Coronary artery (tissue), 2 donors: ENCODE results near the gene ACHE.

Source experiments
- DNase-seq: peaks from one replicate; pipeline ENCODE4 v3.0.0-alpha.2; 2017; ENCODE audit warnings: low spot score
- H3K27ac ChIP-seq, 2 donors: fragments of 200-600 bp; sonication (generic); one replicate each; pipeline ENCODE4 v1.5.1; 2016 to 2019
- H3K4me3 ChIP-seq: fragments of 200-600 bp; sonication (generic); 2 replicates; pipeline ENCODE4 v1.5.1; 2016; ENCODE audit warnings: mild to moderate bottlenecking, moderate library complexity
- TF ChIP-seq, protein P1 (sequence below): fragments of 200-600 bp; sonication (generic); IDR thresholded peaks from one replicate; pipeline ENCODE4 v1.5.1; 2019; ENCODE audit warnings: antibody characterized with exemption

The ACHE gene

DNA sequence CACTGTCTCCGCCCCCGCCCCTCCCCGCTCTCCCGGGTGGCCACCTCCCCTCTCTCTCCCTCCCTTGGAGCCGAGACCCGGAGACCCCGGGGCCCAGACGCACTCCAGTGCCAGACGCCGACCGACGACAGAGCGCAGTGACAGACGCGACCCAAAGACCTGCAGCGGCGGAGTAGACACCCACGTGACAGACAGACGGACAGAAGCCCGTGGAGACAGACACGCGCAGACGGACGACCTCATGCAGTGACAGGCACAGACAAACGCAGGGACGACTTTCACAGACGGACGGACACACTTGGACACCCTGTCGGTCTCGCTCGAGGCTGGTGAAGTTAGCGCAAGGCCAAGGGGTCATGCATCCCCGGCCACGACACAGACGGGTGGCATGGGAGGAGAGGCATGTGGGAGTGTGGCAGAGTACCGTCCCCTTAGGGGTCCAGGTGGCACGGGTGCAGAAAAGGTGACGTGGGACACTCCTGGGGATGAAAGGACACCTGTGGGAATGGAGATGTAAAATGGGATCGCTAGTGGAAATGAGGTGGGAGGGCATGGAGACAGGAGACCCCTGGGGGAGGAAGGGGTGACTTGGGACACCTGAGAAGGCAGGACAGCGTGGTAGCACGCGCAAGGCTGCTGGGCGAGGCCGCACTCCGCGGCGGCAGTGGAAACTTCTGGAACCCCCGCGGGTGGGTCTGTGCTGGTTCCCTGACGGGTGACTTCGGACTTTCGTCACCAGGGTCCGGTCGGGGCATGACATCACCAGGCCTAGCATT, 456 bp upstream of the ACHE start:
- no peak for DNase-seq

DNA sequence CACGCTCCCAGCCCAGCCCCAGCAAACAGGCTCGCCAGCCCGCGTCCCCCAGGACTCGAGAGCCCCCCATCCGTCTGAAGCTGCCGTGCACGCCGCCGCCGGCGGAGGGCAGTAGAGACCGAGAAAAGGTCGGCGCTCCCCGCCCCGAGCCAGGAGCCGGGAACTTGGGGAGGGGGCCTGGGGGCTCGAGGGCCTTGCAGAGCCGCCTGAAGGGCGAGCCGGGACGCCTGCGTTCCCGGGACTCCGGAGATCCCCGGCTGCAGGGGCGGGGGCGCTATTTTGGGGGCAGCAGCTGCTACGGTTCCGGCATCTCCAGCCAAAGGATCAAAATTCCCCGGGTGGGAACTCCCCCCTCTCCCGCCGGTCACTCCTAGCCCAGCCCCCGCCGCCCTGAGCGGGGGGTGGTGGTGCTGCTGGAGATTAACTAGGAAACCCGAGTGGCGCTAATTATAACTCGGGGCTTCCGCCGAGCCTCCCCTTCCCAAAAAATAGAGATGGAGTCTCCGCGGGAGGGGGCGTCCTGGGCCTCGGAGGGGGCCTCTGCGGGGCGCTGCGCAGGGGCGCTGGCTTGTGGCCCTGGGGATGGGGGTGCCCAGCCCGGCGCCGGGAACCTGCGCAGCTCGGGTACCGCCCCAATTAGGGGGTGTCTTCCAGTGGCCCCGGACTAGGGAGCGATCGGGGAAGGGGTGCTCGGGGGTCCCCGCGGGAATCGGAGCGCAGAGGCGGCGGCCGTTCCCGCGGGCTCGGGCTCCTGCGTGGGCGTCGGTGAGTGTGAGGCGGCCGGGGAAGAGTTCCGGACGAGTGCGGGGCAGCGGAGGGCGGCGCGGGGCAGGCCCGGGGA, 608 bp downstream of the ACHE start:
- DNase-seq: no peak
- TF ChIP-seq, protein P1, sequence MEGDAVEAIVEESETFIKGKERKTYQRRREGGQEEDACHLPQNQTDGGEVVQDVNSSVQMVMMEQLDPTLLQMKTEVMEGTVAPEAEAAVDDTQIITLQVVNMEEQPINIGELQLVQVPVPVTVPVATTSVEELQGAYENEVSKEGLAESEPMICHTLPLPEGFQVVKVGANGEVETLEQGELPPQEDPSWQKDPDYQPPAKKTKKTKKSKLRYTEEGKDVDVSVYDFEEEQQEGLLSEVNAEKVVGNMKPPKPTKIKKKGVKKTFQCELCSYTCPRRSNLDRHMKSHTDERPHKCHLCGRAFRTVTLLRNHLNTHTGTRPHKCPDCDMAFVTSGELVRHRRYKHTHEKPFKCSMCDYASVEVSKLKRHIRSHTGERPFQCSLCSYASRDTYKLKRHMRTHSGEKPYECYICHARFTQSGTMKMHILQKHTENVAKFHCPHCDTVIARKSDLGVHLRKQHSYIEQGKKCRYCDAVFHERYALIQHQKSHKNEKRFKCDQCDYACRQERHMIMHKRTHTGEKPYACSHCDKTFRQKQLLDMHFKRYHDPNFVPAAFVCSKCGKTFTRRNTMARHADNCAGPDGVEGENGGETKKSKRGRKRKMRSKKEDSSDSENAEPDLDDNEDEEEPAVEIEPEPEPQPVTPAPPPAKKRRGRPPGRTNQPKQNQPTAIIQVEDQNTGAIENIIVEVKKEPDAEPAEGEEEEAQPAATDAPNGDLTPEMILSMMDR: peak; percentile 80
- peak overlapping the region in 1 of 2 donors; percentile 22 for H3K27ac ChIP-seq
- peak overlapping the region; percentile 70 for H3K4me3 ChIP-seq

More for the DNA sequence above, 456 bp upstream of the ACHE start:
- TF ChIP-seq, protein P1: no peak
- Histone ChIP-seq H3K27ac (peak overlapping the region in 1 of 2 donors; percentile 37), H3K4me3 (peak overlapping the region; percentile 70)

DNA sequence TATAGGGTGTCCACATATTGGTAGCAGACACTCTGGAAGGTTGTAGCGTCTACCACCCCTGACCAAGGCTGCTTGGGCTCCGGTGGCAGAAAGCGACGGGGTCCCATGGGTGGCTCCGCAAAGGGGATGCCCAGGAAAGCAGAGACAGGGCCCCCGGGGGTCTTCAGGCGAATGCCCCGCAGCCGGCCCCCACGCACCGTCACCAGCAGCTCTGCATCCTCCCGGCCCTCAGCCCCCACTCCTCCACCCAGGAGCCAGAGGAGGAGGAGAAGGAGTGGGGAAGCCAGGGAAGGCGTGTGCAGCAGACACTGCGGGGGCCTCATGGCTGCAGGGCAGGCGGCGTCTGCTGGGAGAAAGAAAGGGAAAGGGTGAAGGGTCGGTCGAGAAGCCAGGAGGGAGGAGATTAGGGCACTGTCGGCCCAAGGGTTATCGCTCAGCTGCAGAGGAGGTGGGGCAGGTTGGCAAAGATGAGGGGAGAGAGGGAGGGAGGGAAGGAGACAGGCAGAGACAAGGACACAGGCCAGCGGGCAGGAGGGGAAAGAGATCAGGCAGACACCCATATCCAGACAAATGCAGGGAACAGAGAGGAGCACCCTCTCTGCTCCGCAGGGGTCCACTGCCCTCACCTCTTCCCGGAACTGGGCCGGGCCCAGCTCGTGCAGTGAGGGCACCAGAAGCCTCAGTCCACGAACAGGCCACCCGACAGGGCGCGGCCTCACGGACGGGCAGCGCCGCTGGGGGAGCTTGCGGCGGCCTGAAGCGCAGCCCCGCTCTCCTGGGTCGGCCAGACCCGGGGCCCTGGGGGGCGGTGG, 1.6 kb downstream of the ACHE start:
- peak overlapping the region; percentile 70 for H3K4me3 ChIP-seq
- TF ChIP-seq, protein P1: no peak
- H3K27ac ChIP-seq: peak overlapping the region in 1 of 2 donors; percentile 22
- DNase-seq: no peak

DNA sequence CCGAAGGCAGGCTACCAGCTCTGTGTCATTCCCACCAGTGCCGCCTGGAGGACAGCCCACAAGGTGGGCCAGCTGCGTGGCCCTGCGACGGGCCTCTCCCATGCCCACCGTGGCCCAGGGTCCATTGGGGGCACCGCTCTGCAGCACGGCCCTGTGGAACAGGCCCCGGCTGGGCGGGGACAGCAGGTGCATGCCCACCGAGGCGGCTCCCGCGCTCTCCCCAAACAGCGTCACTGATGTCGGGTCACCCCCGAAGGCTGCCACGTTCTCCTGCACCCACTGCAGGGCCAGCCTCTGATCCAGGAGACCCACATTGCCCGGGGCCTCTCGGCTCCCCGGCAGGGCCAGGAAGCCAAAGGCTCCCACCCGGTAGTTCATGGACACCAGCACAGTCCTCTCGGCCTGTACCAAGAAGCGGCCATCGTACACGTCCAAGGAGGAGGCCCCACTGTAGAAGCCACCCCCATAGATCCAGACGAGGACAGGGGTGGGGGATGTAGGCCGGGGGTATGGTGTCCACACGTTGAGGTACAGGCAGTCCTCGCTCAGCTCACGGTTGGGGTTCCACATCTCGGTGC, 2.3 kb downstream of the ACHE start:
- Histone ChIP-seq H3K4me3 (no peak overlapping the region), H3K27ac (no peak overlapping the region)
- TF ChIP-seq, protein P1: no peak
- no peak for DNase-seq

DNA sequence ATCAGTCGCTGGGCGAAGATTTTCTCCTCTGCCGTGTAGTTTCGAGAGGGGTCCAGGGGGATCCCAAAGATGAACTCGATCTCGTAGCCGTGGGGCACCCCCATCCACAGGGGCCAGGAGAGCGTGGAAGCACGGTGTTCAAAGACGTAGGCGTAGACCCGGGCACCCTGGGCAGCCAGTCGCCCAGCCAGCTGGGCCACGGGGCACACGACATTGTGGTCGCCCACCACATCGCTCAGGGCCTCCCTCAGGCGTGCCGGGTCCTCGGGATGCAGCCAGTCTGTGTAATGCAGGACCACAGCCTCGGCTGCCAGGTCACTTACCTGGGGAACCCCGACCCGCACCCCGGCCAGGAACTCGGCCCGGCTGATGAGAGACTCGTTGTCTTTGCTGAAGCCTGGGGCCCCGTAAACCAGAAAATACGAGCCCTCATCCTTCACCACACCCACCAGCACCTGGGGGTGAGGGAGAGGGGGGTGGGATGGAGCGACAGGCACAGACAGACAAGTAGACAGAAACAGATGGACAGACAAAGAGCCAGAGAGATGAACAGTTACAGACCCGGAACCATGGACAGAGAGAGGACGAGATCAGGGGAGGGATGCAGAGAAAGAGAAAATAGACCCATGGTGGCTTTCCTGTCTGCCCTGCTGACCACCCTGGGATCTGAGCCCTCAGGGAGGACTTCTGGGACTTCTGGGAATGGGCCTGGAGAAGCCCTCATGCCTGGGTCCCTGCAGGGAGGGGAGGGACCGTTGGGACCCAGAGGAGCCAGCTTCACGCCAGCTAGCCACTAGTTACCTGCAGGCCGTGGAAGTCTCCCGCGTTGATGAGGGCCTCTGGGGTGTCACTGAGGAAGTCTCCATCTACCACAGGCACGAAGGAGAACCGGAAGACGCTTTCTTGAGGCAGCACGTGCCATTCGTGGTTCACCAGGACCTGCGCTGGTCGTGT, 3.0 kb downstream of the ACHE start:
- Histone ChIP-seq H3K27ac (no peak overlapping the region), H3K4me3 (no peak overlapping the region)
- TF ChIP-seq, protein P1: no peak
- no peak for DNase-seq
